ENCODE measurements around the gene CTNNA2. TPM values are rescaled to one million over a fixed set of nuclear protein-coding genes. Genes with fewer than 3 reads are reported as not detected.

CTNNA2 gene
- total RNA-seq, 4 donors from 2014 or later, result 0.88 to 14.9 (median 2.3) TPM; not detected in 1

GRCh38 chr2:79941179-79941578 lies 428.3 kb downstream of the CTNNA2 start:
- no peak for DNase-seq
- Histone ChIP-seq H3K27ac (no peak overlapping the region), H3K4me3 (no peak overlapping the region), H3K4me1 (no peaks in the 10 kb centered on the region), H3K9me3 (no peaks in the 10 kb centered on the region), H3K36me3 (no peaks in the 10 kb centered on the region), H3K27me3 (no peaks in the 10 kb centered on the region)
- intact Hi-C loops (cut with DNase I; ENCODE audit: low total_unique reads), result no loop called here
- TF ChIP-seq, protein P1, sequence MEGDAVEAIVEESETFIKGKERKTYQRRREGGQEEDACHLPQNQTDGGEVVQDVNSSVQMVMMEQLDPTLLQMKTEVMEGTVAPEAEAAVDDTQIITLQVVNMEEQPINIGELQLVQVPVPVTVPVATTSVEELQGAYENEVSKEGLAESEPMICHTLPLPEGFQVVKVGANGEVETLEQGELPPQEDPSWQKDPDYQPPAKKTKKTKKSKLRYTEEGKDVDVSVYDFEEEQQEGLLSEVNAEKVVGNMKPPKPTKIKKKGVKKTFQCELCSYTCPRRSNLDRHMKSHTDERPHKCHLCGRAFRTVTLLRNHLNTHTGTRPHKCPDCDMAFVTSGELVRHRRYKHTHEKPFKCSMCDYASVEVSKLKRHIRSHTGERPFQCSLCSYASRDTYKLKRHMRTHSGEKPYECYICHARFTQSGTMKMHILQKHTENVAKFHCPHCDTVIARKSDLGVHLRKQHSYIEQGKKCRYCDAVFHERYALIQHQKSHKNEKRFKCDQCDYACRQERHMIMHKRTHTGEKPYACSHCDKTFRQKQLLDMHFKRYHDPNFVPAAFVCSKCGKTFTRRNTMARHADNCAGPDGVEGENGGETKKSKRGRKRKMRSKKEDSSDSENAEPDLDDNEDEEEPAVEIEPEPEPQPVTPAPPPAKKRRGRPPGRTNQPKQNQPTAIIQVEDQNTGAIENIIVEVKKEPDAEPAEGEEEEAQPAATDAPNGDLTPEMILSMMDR (IDR thresholded peaks at IDR 0.05), result no peak
- TF ChIP-seq POLR2A (IDR thresholded peaks at IDR 0.05), result no peak

DNA sequence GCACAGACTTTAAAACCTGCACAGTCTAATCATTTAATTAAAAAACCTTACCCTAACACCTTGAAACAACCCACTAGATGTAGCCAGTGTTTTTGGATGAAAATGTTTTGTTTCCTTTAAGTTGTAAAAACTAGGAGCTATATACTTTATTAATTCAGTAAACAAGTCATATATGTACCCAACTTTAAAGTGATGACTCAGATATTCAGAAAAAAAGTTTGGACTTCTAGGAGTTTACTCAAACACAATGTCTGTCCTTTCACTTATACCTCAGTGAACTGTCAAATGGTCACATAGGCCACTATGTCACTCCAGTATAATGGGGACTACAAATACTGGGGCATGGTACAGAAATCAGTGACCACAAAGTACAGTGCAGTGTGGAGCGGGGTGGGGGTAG lies 431.4 kb downstream of the CTNNA2 start:
- Histone ChIP-seq H3K27ac (no peak overlapping the region), H3K4me1 (no peaks in the 10 kb centered on the region), H3K9me3 (no peaks in the 10 kb centered on the region), H3K36me3 (no peaks in the 10 kb centered on the region), H3K27me3 (no peaks in the 10 kb centered on the region), H3K4me3 (no peak overlapping the region)
- intact Hi-C loops (cut with DNase I; ENCODE audit: low total_unique reads), result no loop called here
- no peak for TF ChIP-seq POLR2A (IDR thresholded peaks at IDR 0.05)
- TF ChIP-seq, protein P1 (IDR thresholded peaks at IDR 0.05), result no peak
- no peak for DNase-seq

DNA sequence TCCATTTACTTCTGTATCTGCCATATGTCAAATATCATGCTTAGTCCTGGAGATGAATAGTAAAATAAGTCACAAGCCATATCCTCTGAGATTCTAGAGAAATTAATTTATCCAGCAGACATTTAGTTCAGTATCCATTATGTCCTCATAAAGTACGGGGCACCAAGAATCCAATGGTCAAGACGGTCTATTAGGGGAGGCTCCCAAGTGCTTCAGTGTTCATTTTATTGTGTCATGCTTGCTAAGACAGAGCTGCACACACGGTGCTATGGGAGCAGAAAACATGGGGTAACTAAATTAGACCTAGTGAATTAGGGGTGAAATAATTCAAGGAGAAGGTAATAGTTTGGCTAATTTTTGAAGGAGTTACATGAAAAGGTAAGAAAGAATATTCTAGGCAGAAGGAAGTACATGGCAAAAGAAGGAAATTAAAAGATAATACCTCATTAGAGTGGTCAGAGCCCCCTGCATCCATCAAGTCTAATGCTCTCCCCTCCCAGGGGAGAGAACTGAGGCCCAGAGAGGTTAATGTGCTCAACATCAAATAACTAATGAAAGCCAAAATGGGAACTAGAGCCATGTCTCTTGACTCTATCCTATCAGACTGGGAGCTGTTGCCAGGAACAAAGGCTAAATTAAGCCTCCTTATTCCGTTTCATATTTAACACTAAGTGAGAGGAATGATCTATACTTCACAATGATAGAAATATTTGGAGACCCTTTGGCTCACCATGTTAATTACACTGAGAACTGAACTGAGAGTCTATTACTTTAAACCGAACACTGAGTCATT lies 433.0 kb downstream of the CTNNA2 start:
- Histone ChIP-seq H3K4me3 (no peak overlapping the region), H3K36me3 (no peaks in the 10 kb centered on the region), H3K27ac (no peak overlapping the region), H3K9me3 (no peaks in the 10 kb centered on the region), H3K27me3 (no peaks in the 10 kb centered on the region), H3K4me1 (no peaks in the 10 kb centered on the region)
- intact Hi-C loops (cut with DNase I; ENCODE audit: low total_unique reads), result no loop called here
- TF ChIP-seq POLR2A (IDR thresholded peaks at IDR 0.05), result no peak
- TF ChIP-seq, protein P1 (IDR thresholded peaks at IDR 0.05), result no peak
- no peak for DNase-seq

- H3K9me3 ChIP-seq, result no peaks in the 10 kb centered on the region
- no peaks in the 10 kb centered on the region for H3K4me1 ChIP-seq
- no peaks in the 10 kb centered on the region for H3K36me3 ChIP-seq
- H3K27me3 ChIP-seq, result no peaks in the 10 kb centered on the region
- DNase-seq, result no peak
- TF ChIP-seq, protein P1 (IDR thresholded peaks at IDR 0.05), result no peak
- TF ChIP-seq POLR2A (IDR thresholded peaks at IDR 0.05), result no peak
- H3K27ac ChIP-seq, result no peak overlapping the region
- no peak overlapping the region for H3K4me3 ChIP-seq
- intact Hi-C loops (cut with DNase I; ENCODE audit: low total_unique reads), result no loop called here
Observed at GRCh38 chr2:79947751-79948150, 434.9 kb downstream of the CTNNA2 start.

DNA sequence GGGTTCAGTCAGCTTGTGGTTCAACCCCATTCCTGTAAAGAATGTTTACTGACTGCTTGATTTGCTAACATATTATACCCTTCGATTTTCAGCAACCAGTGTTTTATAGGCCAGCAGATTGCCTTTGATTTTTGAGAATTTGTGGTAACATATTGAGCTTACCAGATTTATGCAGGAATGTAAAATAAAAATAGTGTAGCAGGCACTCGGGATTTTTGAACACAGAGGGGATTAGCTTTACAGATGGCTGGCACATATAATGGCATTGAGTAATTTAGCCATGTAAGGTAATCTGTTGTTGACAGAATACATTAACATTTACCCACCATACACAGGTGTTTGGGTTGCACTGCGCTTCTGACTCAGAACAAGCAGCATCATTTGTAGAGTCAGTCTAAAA lies 437.7 kb downstream of the CTNNA2 start:
- Histone ChIP-seq H3K27me3 (no peaks in the 10 kb centered on the region), H3K36me3 (no peaks in the 10 kb centered on the region), H3K9me3 (no peaks in the 10 kb centered on the region), H3K27ac (no peak overlapping the region), H3K4me1 (no peaks in the 10 kb centered on the region), H3K4me3 (no peak overlapping the region)
- intact Hi-C loops (cut with DNase I; ENCODE audit: low total_unique reads), result no loop called here
- no peak for DNase-seq
- no peak for TF ChIP-seq POLR2A (IDR thresholded peaks at IDR 0.05)
- TF ChIP-seq, protein P1 (IDR thresholded peaks at IDR 0.05), result no peak

All from uterus (tissue), 4 donors.